Activated T-cell treated with anti-CD3 and anti-CD28 coated beads, Interleukin-2, amount 50 U/mL, for 4 hours (primary cell): ENCODE measurements around the gene TBC1D3B. TPM values are rescaled to one million over a fixed set of nuclear protein-coding genes. Genes with fewer than 3 reads are reported as not detected.
"Not testable (repeated sequence)": the region's sequence is repeated elsewhere in the genome, so short reads cannot be mapped to it uniquely, and the experiment has no call there.

Experiments
- ATAC-seq, 2 donors: fragments of 200-7000 bp; cut with Tn5 transposase; one replicate each; pipeline ENCODE4 v1.10.0; 2021
- DNase-seq: peaks from one replicate; pipeline ENCODE4 v3.0.0-alpha.2; 2020
- H3K27me3 Mint-ChIP-seq: one replicate; pipeline ENCODE4 v1.8.0; 2021; ENCODE audit warnings: low read depth, mixed read lengths
- H3K36me3 Mint-ChIP-seq: one replicate; pipeline ENCODE4 v1.8.0; 2022; ENCODE audit warnings: mixed read lengths; ENCODE audit not compliant: insufficient read depth
- H3K4me1 Mint-ChIP-seq: one replicate; pipeline ENCODE4 v1.8.0; 2021; ENCODE audit warnings: low read depth, mixed read lengths
- H3K4me3 Mint-ChIP-seq: one replicate; pipeline ENCODE4 v1.8.0; 2021; ENCODE audit warnings: mild to moderate bottlenecking, moderate library complexity, mixed read lengths
- H3K9me3 Mint-ChIP-seq: one replicate; pipeline ENCODE4 v1.8.0; 2021; ENCODE audit warnings: mixed read lengths
- total RNA-seq, 3 donors: library from RNA; stranded (reverse); gene quantifications; one replicate each; pipeline ENCODE4 v1.2.1, GENCODE V29; 2021

TBC1D3B gene
- total RNA-seq, 3 donors from 2014 or later, result 2.4 to 5.4 (median 4.0) TPM

DNA sequence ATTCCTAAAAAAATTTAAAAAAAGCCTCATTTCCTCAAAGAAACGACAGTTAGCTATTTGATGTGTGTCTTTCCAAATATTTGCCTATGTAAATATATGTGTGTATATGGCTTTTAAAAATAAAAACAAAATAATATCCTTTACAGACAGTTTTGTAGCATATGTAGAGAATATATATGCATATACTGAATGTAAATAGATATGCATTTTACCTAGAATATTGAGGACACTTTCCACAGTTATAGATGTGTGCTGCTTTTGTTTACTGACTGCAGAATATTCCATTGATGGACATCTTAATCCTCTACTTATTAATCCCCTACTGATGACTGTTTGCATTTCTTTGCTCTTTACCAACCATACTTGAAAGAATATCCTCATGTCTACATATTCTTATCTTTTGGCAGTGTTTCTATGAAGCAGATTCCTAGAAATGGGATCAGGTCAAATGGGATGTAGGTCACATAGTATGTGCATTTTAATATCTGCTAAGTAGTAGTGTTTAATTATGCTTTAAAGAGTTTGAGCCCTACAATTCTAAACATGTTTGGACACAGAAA, 16.9 kb upstream of the TBC1D3B start:
- Mint-ChIP-seq H3K4me1 (peaks cover 46% of the 10 kb centered on the region), H3K27me3 (peaks cover 39% of the 10 kb centered on the region), H3K4me3 (no peak overlapping the region), H3K9me3 (no peaks in the 10 kb centered on the region), H3K36me3 (no peaks in the 10 kb centered on the region)
- ATAC-seq, result no peak
- no peak for DNase-seq

DNA sequence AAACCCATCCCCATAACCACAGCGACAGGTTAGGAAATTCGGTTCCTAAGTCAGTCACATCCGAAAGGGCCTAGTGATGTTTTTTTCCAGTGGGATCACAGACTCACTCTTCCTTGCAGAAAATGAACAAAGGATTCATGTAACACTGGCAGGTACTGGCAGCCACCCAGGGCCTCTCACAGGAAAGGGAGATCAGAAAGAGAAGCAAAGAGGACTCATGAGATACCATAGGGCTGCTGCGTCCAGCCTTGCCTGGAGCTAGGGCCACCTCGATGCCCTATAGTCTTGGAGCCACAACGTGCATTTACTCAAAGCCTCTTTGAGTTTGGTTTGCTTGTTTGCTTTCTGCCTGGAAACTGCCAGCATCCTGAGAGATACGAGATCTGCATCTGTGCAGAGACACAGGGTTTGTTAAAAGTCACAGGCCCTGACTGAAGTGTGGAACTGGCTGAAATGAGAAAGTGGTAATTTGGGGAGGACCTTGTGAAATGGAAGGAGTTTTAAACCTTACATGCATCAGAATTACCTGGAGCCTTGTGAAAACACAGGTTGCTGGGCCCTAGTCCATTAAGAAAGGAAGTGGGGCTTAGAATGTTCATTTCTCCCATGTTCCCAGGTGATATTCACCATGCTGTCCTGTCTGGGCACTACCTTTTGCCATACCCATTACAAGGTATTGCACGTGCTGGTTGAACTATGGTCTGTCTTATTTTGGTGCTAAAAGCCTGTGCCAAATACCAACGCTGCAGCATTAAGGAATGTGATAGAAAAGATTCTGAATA, 14.3 kb upstream of the TBC1D3B start:
- Mint-ChIP-seq H3K27me3 (peaks cover 52% of the 10 kb centered on the region), H3K4me1 (peaks cover 46% of the 10 kb centered on the region)
- not testable (repeated sequence) for ATAC-seq, DNase-seq, H3K36me3 Mint-ChIP-seq, H3K9me3 Mint-ChIP-seq, H3K4me3 Mint-ChIP-seq

DNA sequence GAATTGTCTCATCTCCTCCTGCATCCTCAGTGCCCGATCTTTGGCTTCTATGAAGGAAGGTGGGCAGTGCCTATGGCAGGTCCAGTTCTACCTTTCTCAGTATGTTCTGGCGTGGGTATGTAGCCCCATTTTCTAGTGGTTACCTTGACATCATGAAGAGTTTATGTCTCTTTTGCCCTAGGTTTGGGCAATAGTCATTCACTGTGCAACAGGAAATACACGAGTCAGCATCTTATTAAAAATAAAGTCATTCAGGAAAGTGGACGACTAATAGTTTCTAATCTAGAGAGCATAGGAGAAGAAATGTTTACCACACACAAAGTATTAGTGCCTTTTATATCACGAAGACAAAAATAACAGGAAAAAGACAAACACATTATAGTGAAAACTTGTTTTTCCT, 13.6 kb upstream of the TBC1D3B start:
- H3K27me3 Mint-ChIP-seq, result peaks cover 52% of the 10 kb centered on the region
- DNase-seq, H3K9me3 Mint-ChIP-seq, ATAC-seq, H3K36me3 Mint-ChIP-seq, H3K4me3 Mint-ChIP-seq: not testable (repeated sequence)
- peaks cover 43% of the 10 kb centered on the region for H3K4me1 Mint-ChIP-seq

DNA sequence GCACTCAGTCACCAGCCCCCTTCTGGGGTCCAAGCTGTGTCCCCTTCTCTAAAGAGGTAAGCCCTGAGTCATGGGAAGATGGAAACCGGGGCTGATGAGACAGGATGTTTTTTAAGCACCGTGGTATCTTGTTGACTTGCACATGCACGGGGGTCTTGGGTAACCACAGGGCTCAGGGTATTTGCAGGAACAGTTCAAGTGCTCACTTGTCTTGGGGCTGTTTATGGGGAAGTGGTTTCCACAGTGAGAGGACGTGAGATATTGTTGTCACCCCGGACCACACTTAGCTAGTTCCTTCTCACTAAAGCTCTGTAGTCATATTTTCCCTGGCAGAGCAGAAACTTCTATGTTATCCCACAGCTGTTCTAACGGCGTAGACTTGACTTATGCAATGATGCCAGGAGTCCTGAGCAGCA, 12.5 kb upstream of the TBC1D3B start:
- Mint-ChIP-seq H3K9me3 (no peaks in the 10 kb centered on the region), H3K27me3 (peaks cover 58% of the 10 kb centered on the region), H3K36me3 (no peaks in the 10 kb centered on the region), H3K4me1 (peaks cover 40% of the 10 kb centered on the region), H3K4me3 (no peak overlapping the region)
- DNase-seq (no peak), ATAC-seq (peak; percentile 69 to 83)

DNA sequence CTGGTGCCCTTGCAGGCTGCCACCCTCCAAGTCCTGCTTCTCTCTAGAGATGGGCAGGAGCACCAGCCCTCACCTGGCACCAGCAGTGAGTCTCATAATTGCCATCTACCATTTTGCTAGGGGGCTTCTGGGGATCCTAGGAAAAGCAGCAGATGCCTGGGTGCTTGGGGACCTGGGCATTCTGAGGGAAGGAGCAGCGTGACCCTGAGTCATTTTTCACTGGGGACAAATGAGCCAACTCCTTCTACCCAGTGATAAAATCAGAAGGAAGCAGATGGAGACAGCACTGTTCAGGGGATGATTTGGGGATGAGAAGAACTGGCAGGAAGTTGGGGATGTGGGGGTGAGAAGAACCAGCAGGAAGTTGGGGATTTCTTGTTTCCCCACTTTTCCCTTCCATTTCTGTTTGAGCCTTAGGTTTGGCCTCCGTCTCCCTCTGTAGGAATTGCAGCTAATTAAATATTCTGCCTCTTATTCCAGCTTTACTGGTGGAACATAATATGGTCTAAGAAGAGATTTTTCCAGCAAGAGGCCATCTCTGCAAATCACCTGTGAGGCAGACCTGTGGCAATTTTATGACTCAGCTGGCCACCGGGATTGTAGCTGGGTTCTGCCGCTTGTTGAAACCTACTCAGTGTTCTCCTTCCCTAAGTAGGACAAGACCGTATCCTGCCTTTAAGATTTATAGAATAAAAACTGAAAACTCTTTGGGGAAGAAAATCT, 11.7 kb upstream of the TBC1D3B start:
- not testable (repeated sequence) for ATAC-seq, H3K9me3 Mint-ChIP-seq, H3K36me3 Mint-ChIP-seq, DNase-seq, H3K4me3 Mint-ChIP-seq
- Mint-ChIP-seq H3K27me3 (peaks cover 64% of the 10 kb centered on the region), H3K4me1 (peaks cover 40% of the 10 kb centered on the region)

DNA sequence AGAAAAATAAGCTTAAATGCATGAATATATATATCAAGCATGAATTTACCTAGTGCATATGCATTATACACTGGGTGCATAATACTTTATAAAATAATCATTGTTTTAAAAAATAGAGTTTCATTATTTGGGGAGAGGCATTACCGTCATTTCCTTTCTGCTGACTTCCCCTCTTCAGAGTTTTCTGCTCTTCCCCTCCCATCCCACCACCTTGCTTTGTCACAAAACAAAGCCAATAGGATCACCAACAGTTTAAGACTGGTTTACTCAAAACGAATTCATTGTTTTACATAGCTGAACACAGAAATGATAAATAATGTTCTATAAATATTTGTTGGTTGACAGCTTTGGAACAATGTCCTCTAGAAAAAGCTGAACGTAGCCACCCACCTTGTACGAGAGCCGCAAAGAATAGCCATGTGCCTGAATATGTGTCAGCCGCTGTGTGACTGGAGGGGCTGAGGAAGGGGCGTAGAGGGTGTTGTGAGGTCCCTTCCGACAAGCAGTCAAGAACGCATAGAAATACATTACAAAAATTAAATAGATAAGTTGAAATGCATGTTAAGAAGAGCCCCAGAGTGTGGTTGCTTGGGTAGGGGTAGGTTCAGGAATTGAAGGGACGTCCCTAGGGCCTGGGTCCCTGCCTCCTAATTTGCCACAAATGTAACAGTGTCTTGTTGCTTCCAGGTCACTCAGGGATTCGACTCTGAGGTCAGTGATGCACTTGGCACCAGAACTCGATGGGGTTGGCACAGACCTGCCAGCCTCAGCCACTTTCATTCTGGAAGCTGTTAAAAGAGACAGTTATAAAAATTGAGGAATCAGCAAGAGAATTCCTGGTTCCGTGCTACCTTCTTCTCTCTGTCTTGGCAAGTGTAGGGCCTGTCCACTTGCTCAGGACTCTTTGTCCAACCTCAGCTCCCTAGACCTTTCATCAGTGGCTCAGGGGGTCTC, 10.7 kb upstream of the TBC1D3B start:
- not testable (repeated sequence) for DNase-seq, H3K4me3 Mint-ChIP-seq, ATAC-seq, H3K9me3 Mint-ChIP-seq, H3K36me3 Mint-ChIP-seq
- Mint-ChIP-seq H3K4me1 (peaks cover 36% of the 10 kb centered on the region), H3K27me3 (peaks cover 63% of the 10 kb centered on the region)

DNA sequence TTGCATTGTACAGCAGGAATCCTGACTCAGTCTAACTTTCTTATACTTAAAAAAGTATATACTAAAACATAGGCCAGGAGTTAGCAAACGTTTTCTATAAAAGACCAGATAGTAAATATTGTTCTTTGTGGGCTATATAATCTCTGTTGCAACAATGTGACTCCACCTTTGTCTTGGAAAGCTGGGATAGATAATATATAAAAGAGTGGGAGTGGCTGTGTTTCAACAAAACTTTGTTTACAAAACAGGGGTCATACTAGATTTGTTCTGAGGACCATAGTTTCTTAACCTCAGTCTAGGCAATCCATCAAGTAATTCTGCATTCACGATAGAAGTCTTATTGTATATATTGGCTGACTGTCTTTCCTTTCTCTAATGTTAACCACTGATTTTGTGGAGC, 9.0 kb upstream of the TBC1D3B start:
- H3K4me3 Mint-ChIP-seq, result peak overlapping the region; percentile 58
- H3K4me1 Mint-ChIP-seq, result peaks cover 28% of the 10 kb centered on the region
- H3K9me3 Mint-ChIP-seq, result no peaks in the 10 kb centered on the region
- H3K36me3 Mint-ChIP-seq, result no peaks in the 10 kb centered on the region
- peaks cover 67% of the 10 kb centered on the region for H3K27me3 Mint-ChIP-seq
- no peak for DNase-seq
- no peak for ATAC-seq

DNA sequence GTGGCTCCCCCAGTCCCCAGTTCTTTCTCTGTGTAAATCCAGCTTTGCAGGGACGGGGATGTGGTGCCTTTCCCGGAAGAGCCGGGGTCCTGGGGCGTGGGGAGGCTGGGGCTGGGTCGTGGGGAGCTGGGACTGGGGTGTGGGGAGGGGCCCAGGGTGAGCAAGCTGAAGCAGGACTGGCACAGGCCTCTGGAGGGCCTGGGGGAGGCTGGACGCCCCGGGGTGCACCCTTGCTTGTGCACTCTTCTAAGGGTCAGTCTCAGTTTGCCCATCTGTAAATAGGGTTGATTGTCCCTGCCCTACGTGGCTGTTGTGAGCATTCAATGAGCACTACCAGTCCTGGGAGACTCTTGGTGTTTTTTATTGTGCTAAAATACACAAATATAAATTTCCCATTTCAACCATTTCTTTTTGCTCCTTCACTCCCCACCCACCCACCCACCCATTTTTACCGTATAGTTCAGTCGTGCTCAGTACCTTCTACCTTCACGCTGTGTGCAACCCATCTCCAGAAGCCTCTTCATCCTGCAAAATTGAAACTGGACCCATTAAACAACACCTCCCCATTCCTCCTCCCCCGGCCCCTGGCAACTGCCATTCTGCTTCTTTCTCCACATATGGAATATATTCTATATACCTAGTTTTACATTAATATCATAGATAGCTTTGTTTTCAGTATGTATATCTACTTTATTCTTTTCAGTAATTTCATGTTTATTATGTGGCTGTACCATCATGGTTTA, 7.8 kb upstream of the TBC1D3B start:
- H3K27me3 Mint-ChIP-seq, result peaks cover 66% of the 10 kb centered on the region
- no peak for DNase-seq
- no peaks in the 10 kb centered on the region for H3K36me3 Mint-ChIP-seq
- H3K4me3 Mint-ChIP-seq, result peak overlapping the region; percentile 58
- H3K4me1 Mint-ChIP-seq, result peaks cover 22% of the 10 kb centered on the region
- no peak for ATAC-seq
- no peaks in the 10 kb centered on the region for H3K9me3 Mint-ChIP-seq

DNA sequence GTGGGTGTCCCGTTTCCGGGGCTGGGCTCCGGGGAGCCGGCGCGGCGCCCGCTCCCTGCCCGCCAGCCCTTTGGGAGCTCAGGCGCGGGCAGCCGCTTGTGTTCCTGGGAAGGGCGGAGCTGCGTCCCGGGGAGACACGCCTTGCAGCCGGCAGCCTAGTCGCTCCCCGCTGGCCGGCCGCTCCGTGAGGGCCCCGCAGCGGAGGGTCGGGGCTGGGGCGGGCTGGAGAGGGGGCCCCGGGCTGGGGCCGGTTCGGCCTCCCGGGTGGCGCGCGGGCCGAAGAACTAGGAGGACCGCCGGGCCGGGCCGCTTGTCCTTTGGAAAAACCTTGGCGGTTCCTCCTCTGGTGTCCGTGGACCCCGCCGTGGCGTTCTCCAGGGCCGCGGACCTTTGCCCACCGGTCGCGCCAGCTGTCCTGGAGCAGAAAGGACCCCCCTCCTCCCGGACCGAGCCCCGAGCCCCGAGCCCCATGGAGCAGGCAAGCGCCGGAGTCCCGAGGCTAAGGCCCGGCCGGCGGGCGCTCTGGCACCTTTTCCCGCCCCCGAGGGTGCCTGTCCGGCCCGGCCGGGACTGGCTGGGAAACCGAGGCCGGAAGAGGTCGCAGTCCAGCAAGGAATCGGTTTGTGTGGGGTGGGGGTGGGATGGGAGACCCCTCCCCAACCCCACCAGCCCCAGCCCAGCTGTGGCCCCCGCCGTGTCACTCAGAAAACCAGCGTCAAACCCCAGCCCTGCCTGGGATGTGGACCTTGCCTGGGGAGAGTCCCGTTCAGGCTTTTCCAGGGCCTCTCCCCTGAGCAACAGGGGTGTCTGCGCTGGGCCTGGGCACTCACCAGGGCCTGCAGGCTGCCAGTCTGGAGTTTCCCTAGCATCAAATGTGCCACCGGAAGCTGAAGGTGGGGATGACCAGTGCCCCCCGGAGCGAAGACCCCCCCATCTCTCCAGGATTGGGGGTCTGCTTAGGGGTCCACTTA, 6.8 kb upstream of the TBC1D3B start:
- peaks cover 16% of the 10 kb centered on the region for H3K4me1 Mint-ChIP-seq
- peak; percentile 63 to 64 for ATAC-seq
- H3K36me3 Mint-ChIP-seq, result no peaks in the 10 kb centered on the region
- H3K9me3 Mint-ChIP-seq, result no peaks in the 10 kb centered on the region
- H3K4me3 Mint-ChIP-seq, result peak overlapping the region; percentile 58
- DNase-seq, result no peak
- H3K27me3 Mint-ChIP-seq, result peaks cover 60% of the 10 kb centered on the region

DNA sequence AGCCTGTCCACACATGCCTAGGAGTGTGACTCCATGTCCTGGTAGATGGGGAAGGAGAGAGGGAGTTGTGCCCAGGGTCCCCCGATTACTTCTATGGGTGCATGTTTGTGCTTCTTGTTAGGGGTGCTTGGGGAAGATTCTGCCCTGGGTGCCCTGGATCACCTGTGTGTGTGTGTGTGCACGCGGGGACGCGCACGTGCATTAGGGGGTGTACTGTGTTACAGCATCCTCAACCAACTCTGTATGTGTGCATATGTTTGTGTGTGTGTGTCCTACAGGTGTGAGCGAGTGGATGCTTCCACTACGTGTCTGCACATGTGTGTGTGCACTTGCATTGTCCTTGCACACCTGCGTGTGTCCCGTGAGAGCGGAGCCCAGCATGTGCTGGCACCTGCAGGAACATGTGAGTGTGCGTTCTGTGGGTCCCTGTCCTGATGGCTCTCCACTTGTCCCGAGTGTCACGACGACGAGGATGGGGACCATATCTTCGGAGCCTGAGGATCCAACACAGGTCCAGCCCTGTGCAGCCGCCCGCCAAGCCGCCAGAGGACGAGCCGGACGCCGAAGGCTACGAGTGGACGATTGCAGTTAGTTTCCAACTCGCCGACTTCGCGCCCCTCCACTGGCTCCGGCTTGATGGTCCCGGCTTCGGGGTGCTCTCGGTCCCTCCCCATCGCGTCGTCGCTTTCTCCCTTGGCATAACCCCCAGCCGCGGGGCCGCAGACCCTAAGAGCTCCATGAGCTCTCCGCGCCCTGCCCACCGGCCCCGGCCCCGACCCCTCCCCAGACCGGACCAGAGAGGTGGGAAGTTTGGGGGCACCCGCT, 6.0 kb upstream of the TBC1D3B start:
- peak overlapping the region; percentile 61 for H3K4me3 Mint-ChIP-seq
- DNase-seq, result no peak
- peaks cover 10% of the 10 kb centered on the region for H3K4me1 Mint-ChIP-seq
- H3K27me3 Mint-ChIP-seq, result peaks cover 52% of the 10 kb centered on the region
- H3K36me3 Mint-ChIP-seq, result no peaks in the 10 kb centered on the region
- no peaks in the 10 kb centered on the region for H3K9me3 Mint-ChIP-seq
- no peak for ATAC-seq

DNA sequence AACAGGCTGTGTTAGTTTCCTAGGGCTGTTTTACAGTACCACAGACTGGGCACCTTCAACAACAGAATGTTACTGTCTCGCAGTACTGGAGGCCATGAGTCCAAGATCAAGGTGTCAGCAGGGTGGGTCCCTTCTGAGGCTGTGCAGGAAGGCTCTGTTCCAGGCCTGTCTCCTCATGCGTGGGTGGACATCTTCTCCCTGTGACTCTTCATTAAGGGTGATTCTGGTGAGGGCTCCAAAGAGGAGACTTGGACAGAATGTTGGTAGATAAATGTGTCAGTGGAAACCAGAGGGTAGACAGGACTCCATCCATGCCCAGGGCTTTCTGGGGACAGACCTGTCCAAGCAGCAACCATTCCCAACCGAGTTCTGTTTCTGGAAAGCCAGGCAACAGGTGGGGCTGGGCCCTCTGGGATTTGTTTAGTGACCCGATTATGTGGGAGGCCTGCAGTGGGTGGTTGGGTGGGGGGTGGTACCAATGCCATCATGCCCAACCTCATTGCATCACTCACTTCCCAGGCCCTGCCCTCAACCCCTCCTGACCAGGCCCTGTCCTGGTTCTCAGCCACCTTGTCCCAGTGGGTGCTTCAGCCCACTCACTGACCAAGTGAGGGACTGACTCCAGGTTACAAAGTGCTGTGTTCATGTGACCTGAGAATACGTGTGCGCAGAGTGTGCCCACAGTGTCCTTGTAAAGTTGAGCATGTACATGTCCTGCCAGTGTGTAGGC, 5.2 kb upstream of the TBC1D3B start:
- ATAC-seq, H3K4me1 Mint-ChIP-seq, DNase-seq, H3K9me3 Mint-ChIP-seq, H3K36me3 Mint-ChIP-seq: not testable (repeated sequence)
- Mint-ChIP-seq H3K27me3 (peaks cover 49% of the 10 kb centered on the region), H3K4me3 (peak overlapping the region; percentile 11)
